ENCODE data around the gene KIRREL3. TPM values are rescaled to one million over a fixed set of nuclear protein-coding genes. Genes with fewer than 3 reads are reported as not detected.

The KIRREL3 gene
- total and polyA plus RNA-seq, 8 donors, result 0.06 to 1.1 (median 0.26) TPM; not detected in 2

DNA sequence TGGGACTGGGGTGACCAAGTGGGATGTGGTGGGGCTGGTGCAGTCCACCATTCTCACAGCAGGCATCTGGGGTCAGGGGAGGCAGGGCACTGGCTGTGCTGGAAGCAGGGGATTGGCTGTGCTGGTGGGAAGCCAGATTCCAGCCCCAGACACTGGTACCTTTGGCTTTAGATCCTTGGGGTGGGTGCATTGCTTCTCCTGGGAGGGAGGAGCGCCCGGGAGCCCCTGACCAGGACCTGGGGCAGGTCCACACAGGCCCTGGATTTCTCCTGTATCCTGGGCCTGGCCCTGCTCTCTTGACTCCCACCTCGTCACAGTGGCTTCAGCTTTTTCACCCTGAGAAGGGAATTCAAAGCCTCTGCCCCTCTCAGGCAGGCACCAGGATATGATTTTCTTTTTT, 606.5 kb downstream of the KIRREL3 start:
- Histone ChIP-seq H3K36me3 (no peaks in the 10 kb centered on the region), H3K27ac (no peak overlapping the region), H3K9me3 (no peaks in the 10 kb centered on the region), H3K4me3 (no peak overlapping the region), H3K4me1 (no peaks in the 10 kb centered on the region), H3K27me3 (no peaks in the 10 kb centered on the region)
- WGBS, 2 donors, result 95 to 97% methylated on average over 3 of the region's 3 CpGs
- no peak for TF ChIP-seq CTCF (IDR thresholded peaks at IDR 0.05)
- intact Hi-C loops (cut with DNase I), result no loop called here
- FAIRE-seq, result no peak
- peak in 1 of 6 donors; percentile 24 for DNase-seq
- ATAC-seq, result no peak

DNA sequence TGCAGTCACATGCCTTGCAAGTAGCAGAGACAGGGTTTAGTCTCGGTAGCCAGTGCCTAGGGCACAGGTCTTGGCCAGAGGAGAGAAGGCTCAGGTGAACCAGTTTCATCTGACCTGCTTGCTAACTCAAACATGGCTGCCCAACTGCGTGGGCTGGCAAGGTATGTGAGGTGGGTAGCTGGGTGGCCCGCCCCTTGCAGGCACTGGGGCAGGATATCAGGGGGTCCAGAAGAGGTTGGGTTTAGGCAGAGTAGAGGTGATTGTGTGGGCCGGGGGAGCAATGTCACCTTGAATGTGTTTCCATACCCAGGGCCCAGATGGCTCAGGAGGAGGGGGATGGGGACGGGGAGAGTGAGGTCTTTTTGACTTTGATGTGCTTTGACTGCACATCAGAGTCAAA, 607.4 kb downstream of the KIRREL3 start:
- Histone ChIP-seq H3K4me3 (no peak overlapping the region), H3K27ac (no peak overlapping the region), H3K9me3 (no peaks in the 10 kb centered on the region), H3K4me1 (no peaks in the 10 kb centered on the region), H3K36me3 (no peaks in the 10 kb centered on the region), H3K27me3 (no peaks in the 10 kb centered on the region)
- no peak for TF ChIP-seq CTCF (IDR thresholded peaks at IDR 0.05)
- WGBS, 2 donors, result 85% methylated on average over 5 of the region's 5 CpGs
- no peak for ATAC-seq
- DNase-seq, result peak in 1 of 6 donors; percentile 43
- intact Hi-C loops (cut with DNase I), result no loop called here
- no peak for FAIRE-seq

GRCh38 chr11:126392633-126393013, 607.9 kb downstream of the KIRREL3 start:
- Histone ChIP-seq H3K36me3 (no peaks in the 10 kb centered on the region), H3K4me1 (no peaks in the 10 kb centered on the region), H3K9me3 (no peaks in the 10 kb centered on the region), H3K4me3 (no peak overlapping the region), H3K27ac (no peak overlapping the region), H3K27me3 (no peaks in the 10 kb centered on the region)
- FAIRE-seq (no peak), DNase-seq (peak in 1 of 6 donors; percentile 11), ATAC-seq (peak in 1 of 4 donors; percentile 26)
- intact Hi-C loops (cut with DNase I), result no loop called here
- TF ChIP-seq CTCF (IDR thresholded peaks at IDR 0.05), result no peak
- 51 to 84% methylated on average over 4 of the region's 4 CpGs for WGBS, 2 donors

DNA sequence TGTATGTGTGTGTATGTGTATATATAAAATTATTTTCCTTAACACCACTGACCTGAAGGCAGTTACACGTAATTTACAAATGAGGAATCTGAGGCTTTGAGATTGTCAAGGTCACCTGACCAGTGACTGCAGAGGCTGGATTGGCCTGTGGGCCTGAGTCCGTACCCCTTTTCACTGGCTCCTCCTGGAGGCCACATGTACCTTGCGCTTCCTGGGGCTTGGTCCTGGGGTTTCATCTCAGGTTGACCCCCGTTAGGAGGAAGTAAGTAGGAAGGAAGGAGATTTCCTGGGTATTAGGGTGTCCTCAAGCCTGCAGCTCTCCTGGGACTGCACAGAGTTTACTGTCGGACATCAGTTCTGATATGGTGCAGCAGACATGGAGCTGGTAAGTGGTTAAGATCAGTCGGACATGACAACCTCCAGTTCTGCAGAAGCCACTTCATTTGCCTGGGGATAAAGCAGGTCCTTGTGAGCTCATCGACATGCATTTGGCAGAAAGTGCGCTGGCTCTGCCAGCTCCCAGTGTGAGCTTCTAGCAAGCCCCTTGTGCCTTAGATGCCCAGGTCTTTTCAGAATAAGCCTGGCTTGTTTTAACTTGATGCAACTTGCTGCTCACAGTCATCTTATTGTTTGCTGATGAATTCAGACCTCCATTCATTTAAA, 608.5 kb downstream of the KIRREL3 start:
- peak in 1 of 6 donors; percentile 50 for DNase-seq
- intact Hi-C loops (cut with DNase I), result no loop called here
- no peak for FAIRE-seq
- Histone ChIP-seq H3K27me3 (no peaks in the 10 kb centered on the region), H3K4me3 (no peak overlapping the region), H3K9me3 (no peaks in the 10 kb centered on the region), H3K27ac (no peak overlapping the region), H3K4me1 (no peaks in the 10 kb centered on the region), H3K36me3 (no peaks in the 10 kb centered on the region)
- ATAC-seq, result peak in 3 of 4 donors; percentile 59 to 82 (median 59)
- WGBS, 2 donors, result 68 to 71% methylated on average over 8 of the region's 8 CpGs
- no peak for TF ChIP-seq CTCF (IDR thresholded peaks at IDR 0.05)

DNA sequence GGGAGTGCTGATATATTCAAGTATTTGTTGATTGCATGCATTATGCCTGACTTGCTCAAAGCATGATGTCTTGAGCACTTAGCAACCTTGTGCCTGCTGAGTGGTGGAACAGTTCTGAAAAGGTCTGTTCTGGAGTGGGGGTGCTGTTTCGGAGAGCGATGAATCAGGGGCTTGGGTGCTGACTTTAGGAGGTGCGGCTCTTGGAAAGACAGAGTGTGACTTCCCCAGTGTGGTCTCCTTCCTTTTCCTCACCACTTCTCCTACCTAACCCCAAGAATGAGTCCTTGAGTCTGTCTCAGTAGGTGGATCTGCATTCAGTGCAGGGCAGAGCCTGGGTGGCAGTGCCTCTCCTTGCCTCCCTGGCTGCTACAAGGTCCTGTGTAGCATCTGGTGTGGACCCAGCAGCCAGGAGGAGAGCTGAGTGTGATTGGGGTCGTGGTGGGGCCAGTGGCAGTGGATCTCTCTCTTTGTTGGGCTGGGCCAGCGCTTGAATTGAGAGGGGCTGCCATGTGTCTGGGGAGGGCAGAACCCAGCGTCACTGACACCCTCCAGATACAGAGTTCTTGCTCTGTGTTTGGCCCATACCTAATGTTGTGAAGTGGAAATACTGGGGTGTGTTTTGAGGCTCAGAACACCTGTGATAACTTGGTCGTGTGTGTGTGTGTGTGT, 609.1 kb downstream of the KIRREL3 start:
- DNase-seq, result peak in 1 of 6 donors; percentile 30
- Histone ChIP-seq H3K27me3 (no peaks in the 10 kb centered on the region), H3K36me3 (no peaks in the 10 kb centered on the region), H3K27ac (no peak overlapping the region), H3K4me3 (no peak overlapping the region), H3K9me3 (no peaks in the 10 kb centered on the region), H3K4me1 (peaks cover 0 to 3% (median 0%) of the 10 kb centered on the region in 3 donors)
- TF ChIP-seq CTCF (IDR thresholded peaks at IDR 0.05), result no peak
- 73 to 89% methylated on average over 7 of the region's 7 CpGs for WGBS, 2 donors
- no peak for FAIRE-seq
- ATAC-seq, result no peak
- intact Hi-C loops (cut with DNase I), result no loop called here

Data from pancreas (tissue), 10 donors.